Smooth muscle cell (in vitro differentiated cells): Measurements from ENCODE around the gene ADAMTS17. TPM values are rescaled to one million over a fixed set of nuclear protein-coding genes. Genes with fewer than 3 reads are reported as not detected.

Experiments used
- DNase-seq: peaks from one replicate; lab custom pipeline; 2025; ENCODE audit not compliant: unreplicated experiment; lab: John Stamatoyannopoulos, UW
- H2AFZ ChIP-seq: fragments of 200-600 bp; sonication (generic); 2 replicates; pipeline ENCODE4 v1.6.0; 2016; ENCODE audit warnings: antibody characterized with exemption, low read depth, mild to moderate bottlenecking
- H3F3A ChIP-seq: fragments of 200-600 bp; sonication (generic); 2 replicates; pipeline ENCODE4 v1.6.0; 2017; ENCODE audit warnings: antibody characterized with exemption, low read depth
- H3K27ac ChIP-seq: fragments of 200-600 bp; sonication (generic); 2 replicates; pipeline ENCODE4 v1.5.1; 2016; ENCODE audit warnings: low read depth, mild to moderate bottlenecking
- H3K27me3 ChIP-seq: fragments of 200-600 bp; sonication (generic); 2 replicates; pipeline ENCODE4 v1.6.1; 2016; ENCODE audit warnings: low read depth, mild to moderate bottlenecking
- H3K36me3 ChIP-seq: fragments of 200-600 bp; sonication (generic); 2 replicates; pipeline ENCODE4 v1.5.1; 2016; ENCODE audit warnings: low read depth
- H3K4me1 ChIP-seq: fragments of 200-600 bp; sonication (generic); 2 replicates; pipeline ENCODE4 v1.5.1; 2016; ENCODE audit warnings: low read depth
- H3K4me2 ChIP-seq: fragments of 200-600 bp; sonication (generic); 2 replicates; pipeline ENCODE4 v1.6.0; 2016; ENCODE audit warnings: mild to moderate bottlenecking
- H3K4me3 ChIP-seq: fragments of 200-600 bp; sonication (generic); 2 replicates; pipeline ENCODE4 v1.5.1; 2016; ENCODE audit warnings: mild to moderate bottlenecking
- H3K79me2 ChIP-seq: fragments of 200-600 bp; sonication (generic); 2 replicates; pipeline ENCODE4 v1.6.0; 2016; ENCODE audit warnings: low read depth, mild to moderate bottlenecking
- H3K9ac ChIP-seq: fragments of 200-600 bp; sonication (generic); 2 replicates; pipeline ENCODE4 v1.6.0; 2016; ENCODE audit warnings: low read depth
- H3K9me3 ChIP-seq: fragments of 200-600 bp; sonication (generic); replicated peaks from 2 replicates; pipeline ENCODE4 v1.5.1; 2016; ENCODE audit warnings: low read depth
- H4K20me1 ChIP-seq: fragments of 200-600 bp; sonication (generic); 2 replicates; pipeline ENCODE4 v1.6.0; 2016; ENCODE audit warnings: low read depth
- CTCF ChIP-seq: fragments of 200-600 bp; sonication (generic); IDR thresholded peaks from 2 replicates; pipeline ENCODE4 v1.5.1; 2017; ENCODE audit warnings: borderline replicate concordance, mild to moderate bottlenecking, antibody characterized with exemption; ENCODE audit not compliant: insufficient read depth, poor library complexity, severe bottlenecking
- WGBS: methylation state at CpG from one replicate; pipeline ENCODE4 v1.1.7; 2016; ENCODE audit warnings: low lambda C conversion rate; 5-methylcytosine and 5-hydroxymethylcytosine counted together
- polyA plus RNA-seq: library from polyadenylated mRNA; unstranded; fragments of >200 nt; fragmentation: Nextera tagmentation; extraction: Ambion mirVana; gene quantifications from 2 replicates; pipeline ENCODE4 v1.2.1, GENCODE V29; 2016
- total RNA-seq: library from RNA; depleted of rRNA; stranded (reverse); fragments of >200 nt; gene quantifications from 2 replicates; pipeline ENCODE4 v1.2.3, GENCODE V29; 2014

The ADAMTS17 gene
- total and polyA plus RNA-seq, 2 experiments from 2014 or later, result 0.63 to 3.1 TPM

GRCh38 chr15:100311833-100312476 is 29.8 kb downstream of the ADAMTS17 start:
- Histone ChIP-seq H3K4me1 (peaks cover 9% of the 10 kb centered on the region), H3F3A (no peaks in the 10 kb centered on the region), H3K4me3 (no peak overlapping the region), H3K4me2 (no peak overlapping the region), H3K27ac (no peak overlapping the region), H3K9me3 (no peaks in the 10 kb centered on the region), H4K20me1 (no peaks in the 10 kb centered on the region), H3K79me2 (no peaks in the 10 kb centered on the region), H2AFZ (no peak overlapping the region), H3K27me3 (no peaks in the 10 kb centered on the region), H3K36me3 (no peaks in the 10 kb centered on the region), H3K9ac (no peak overlapping the region)
- no peak for DNase-seq
- 91% methylated on average over 8 of the region's 8 CpGs for WGBS
- TF ChIP-seq CTCF, result no peak

GRCh38 chr15:100311154-100311625 is 30.6 kb downstream of the ADAMTS17 start:
- Histone ChIP-seq H3K36me3 (no peaks in the 10 kb centered on the region), H3K9ac (no peak overlapping the region), H4K20me1 (no peaks in the 10 kb centered on the region), H3K4me2 (no peak overlapping the region), H3K4me1 (peaks cover 9% of the 10 kb centered on the region), H3K4me3 (no peak overlapping the region), H3F3A (no peaks in the 10 kb centered on the region), H3K79me2 (no peaks in the 10 kb centered on the region), H2AFZ (no peak overlapping the region), H3K9me3 (no peaks in the 10 kb centered on the region), H3K27me3 (no peaks in the 10 kb centered on the region), H3K27ac (no peak overlapping the region)
- TF ChIP-seq CTCF, result no peak
- WGBS, result 98% methylated on average over 14 of the region's 15 CpGs
- no peak for DNase-seq

GRCh38 chr15:100310513-100311153 is 31.1 kb downstream of the ADAMTS17 start:
- peaks cover 9% of the 10 kb centered on the region for H3K4me1 ChIP-seq
- H3F3A ChIP-seq, result no peaks in the 10 kb centered on the region
- DNase-seq, result no peak
- WGBS, result 81% methylated on average over 14 of the region's 14 CpGs
- H4K20me1 ChIP-seq, result no peaks in the 10 kb centered on the region
- H3K9me3 ChIP-seq, result no peaks in the 10 kb centered on the region
- no peak for TF ChIP-seq CTCF
- no peaks in the 10 kb centered on the region for H3K36me3 ChIP-seq
- no peak overlapping the region for H3K27ac ChIP-seq
- H3K4me2 ChIP-seq, result no peak overlapping the region
- H3K9ac ChIP-seq, result no peak overlapping the region
- no peak overlapping the region for H2AFZ ChIP-seq
- no peaks in the 10 kb centered on the region for H3K27me3 ChIP-seq
- H3K4me3 ChIP-seq, result no peak overlapping the region
- no peaks in the 10 kb centered on the region for H3K79me2 ChIP-seq
